GM12875 (cell line): ENCODE results near the gene CBLC.

Experiments used
- H3K4me3 ChIP-seq: one replicate; pipeline ENCODE4 v1.5.1; 2011; ENCODE audit warnings: low read depth, low read length, control low read depth
- CTCF ChIP-seq: IDR thresholded peaks from 2 replicates; pipeline ENCODE4 v1.5.1; 2011; ENCODE audit warnings: low read depth, mild to moderate bottlenecking, control low read depth, inconsistent platforms, low read length, moderate library complexity, borderline replicate concordance; ENCODE audit not compliant: insufficient read depth

Gene CBLC

GRCh38 chr19:44741258-44741731 is 36.4 kb upstream of the CBLC start:
- TF ChIP-seq CTCF: no peak
- H3K4me3 ChIP-seq: no peak overlapping the region

- no peak overlapping the region for H3K4me3 ChIP-seq
- no peak for TF ChIP-seq CTCF
Measured at GRCh38 chr19:44741841-44742329, 35.8 kb upstream of the CBLC start.

GRCh38 chr19:44742330-44743061 is 35.2 kb upstream of the CBLC start:
- TF ChIP-seq CTCF: no peak
- H3K4me3 ChIP-seq: no peak overlapping the region

- H3K4me3 ChIP-seq: no peak overlapping the region
- TF ChIP-seq CTCF: no peak
Measured at GRCh38 chr19:44744871-44745332, 32.8 kb upstream of the CBLC start.

- no peak for TF ChIP-seq CTCF
- no peak overlapping the region for H3K4me3 ChIP-seq
Measured at GRCh38 chr19:44745341-44745831, 32.3 kb upstream of the CBLC start.

- no peak for TF ChIP-seq CTCF
- H3K4me3 ChIP-seq: no peak overlapping the region
Measured at GRCh38 chr19:44745887-44746600, 31.6 kb upstream of the CBLC start.
